HEK293 (cell line): Measurements from ENCODE around the gene DCC.

Source experiments
- CTCF ChIP-seq: fragments of 450-650 bp; formaldehyde crosslinking; IDR thresholded peaks from 2 replicates; pipeline ENCODE4 v1.5.1; 2016; ENCODE audit warnings: missing biosample characterization, missing genetic modification characterization
- RBAK ChIP-seq: fragments of 450-650 bp; formaldehyde crosslinking; IDR thresholded peaks from 2 replicates; pipeline ENCODE4 v1.5.1; 2016; ENCODE audit warnings: missing biosample characterization, missing genetic modification characterization
- ZBTB10 ChIP-seq: fragments of 450-650 bp; formaldehyde crosslinking; IDR thresholded peaks from 2 replicates; pipeline ENCODE4 v1.5.1; 2016; ENCODE audit warnings: missing biosample characterization, missing genetic modification characterization
- ZNF223 ChIP-seq: fragments of 450-650 bp; formaldehyde crosslinking; IDR thresholded peaks from 2 replicates; pipeline ENCODE4 v1.5.1; 2016; ENCODE audit warnings: missing biosample characterization, missing genetic modification characterization
- ZNF302 ChIP-seq: fragments of 450-650 bp; formaldehyde crosslinking; IDR thresholded peaks from 2 replicates; pipeline ENCODE4 v1.5.1; 2016; ENCODE audit warnings: missing biosample characterization, missing genetic modification characterization, low read depth
- ZNF398 ChIP-seq: fragments of 450-650 bp; formaldehyde crosslinking; IDR thresholded peaks from 2 replicates; pipeline ENCODE4 v1.5.1; 2017; ENCODE audit warnings: missing biosample characterization, missing genetic modification characterization
- ZSCAN23 ChIP-seq: fragments of 450-650 bp; formaldehyde crosslinking; IDR thresholded peaks from 2 replicates; pipeline ENCODE4 v1.5.1; 2016; ENCODE audit warnings: missing biosample characterization, missing genetic modification characterization
- TF ChIP-seq, protein P1 (sequence below): fragments of 450-650 bp; formaldehyde crosslinking; IDR thresholded peaks from 2 replicates; pipeline ENCODE4 v1.5.1; 2016; ENCODE audit warnings: missing biosample characterization, missing genetic modification characterization
- TF ChIP-seq, protein P2 (sequence below): fragments of 450-650 bp; formaldehyde crosslinking; IDR thresholded peaks from 2 replicates; pipeline ENCODE4 v1.5.1; 2016; ENCODE audit warnings: missing biosample characterization, missing genetic modification characterization

DNA sequence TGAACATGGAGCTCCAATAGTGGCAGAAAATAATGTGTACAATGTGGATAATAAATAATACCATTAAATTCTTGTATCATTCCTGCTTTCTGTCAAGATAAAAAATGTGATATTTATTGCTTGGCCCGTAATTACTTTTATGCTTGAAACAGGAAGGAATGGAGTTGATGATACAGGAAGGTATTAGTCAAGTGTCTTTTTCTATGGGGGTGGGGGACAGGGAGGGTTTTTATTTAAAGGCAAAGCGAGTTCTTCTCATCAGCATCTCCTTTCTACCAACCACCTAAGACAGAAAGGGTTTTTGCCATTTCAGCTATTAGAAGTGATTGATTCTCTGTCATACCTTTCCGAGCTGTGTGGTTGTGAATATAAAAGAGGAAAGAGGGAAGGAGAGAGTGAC lies 135.3 kb downstream of the DCC start:
- TF ChIP-seq CTCF = no peak
- no peak for TF ChIP-seq ZNF302 (tag by site-specific recombination)
- TF ChIP-seq, protein P1, sequence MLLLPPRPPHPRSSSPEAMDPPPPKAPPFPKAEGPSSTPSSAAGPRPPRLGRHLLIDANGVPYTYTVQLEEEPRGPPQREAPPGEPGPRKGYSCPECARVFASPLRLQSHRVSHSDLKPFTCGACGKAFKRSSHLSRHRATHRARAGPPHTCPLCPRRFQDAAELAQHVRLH (tag by site-specific recombination) = no peak
- TF ChIP-seq ZNF223 (tag by site-specific recombination) = no peak
- no peak for TF ChIP-seq ZNF398
- no peak for TF ChIP-seq ZBTB10 (tag by site-specific recombination)
- TF ChIP-seq, protein P2, sequence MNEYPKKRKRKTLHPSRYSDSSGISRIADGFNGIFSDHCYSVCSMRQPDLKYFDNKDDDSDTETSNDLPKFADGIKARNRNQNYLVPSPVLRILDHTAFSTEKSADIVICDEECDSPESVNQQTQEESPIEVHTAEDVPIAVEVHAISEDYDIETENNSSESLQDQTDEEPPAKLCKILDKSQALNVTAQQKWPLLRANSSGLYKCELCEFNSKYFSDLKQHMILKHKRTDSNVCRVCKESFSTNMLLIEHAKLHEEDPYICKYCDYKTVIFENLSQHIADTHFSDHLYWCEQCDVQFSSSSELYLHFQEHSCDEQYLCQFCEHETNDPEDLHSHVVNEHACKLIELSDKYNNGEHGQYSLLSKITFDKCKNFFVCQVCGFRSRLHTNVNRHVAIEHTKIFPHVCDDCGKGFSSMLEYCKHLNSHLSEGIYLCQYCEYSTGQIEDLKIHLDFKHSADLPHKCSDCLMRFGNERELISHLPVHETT (tag by site-specific recombination) = no peak
- TF ChIP-seq ZSCAN23 = no peak
- TF ChIP-seq RBAK (tag by site-specific recombination) = no peak
